Ishikawa (cell line): ENCODE data around the gene PROM1.
A peak's percentile ranks its signal among the peaks of the same experiment; 100 is the strongest.

Source experiments
- CEBPB ChIP-seq: IDR thresholded peaks from 2 replicates; pipeline ENCODE4 v1.6.1; 2012
- CREB1 ChIP-seq: IDR thresholded peaks from 2 replicates; pipeline ENCODE4 v1.6.1; 2012; ENCODE audit warnings: low read depth
- EGR1 ChIP-seq: IDR thresholded peaks from 2 replicates; pipeline ENCODE4 v1.6.1; 2012
- EP300 ChIP-seq: IDR thresholded peaks from 2 replicates; pipeline ENCODE4 v1.6.1; 2012; ENCODE audit warnings: borderline replicate concordance
- FOXM1 ChIP-seq: IDR thresholded peaks from 2 replicates; pipeline ENCODE4 v1.6.1; 2012; ENCODE audit warnings: low read depth, borderline replicate concordance
- NFIC ChIP-seq: IDR thresholded peaks from 2 replicates; pipeline ENCODE4 v1.6.1; 2012
- RAD21 ChIP-seq: IDR thresholded peaks from 2 replicates; pipeline ENCODE4 v1.6.1; 2012; ENCODE audit warnings: low read depth
- TAF1 ChIP-seq: IDR thresholded peaks from 2 replicates; pipeline ENCODE4 v1.6.1; 2012; ENCODE audit warnings: low read depth, mild to moderate bottlenecking
- TCF12 ChIP-seq: IDR thresholded peaks from 2 replicates; pipeline ENCODE4 v1.6.1; 2012; ENCODE audit warnings: low read depth
- TEAD4 ChIP-seq: IDR thresholded peaks from 2 replicates; pipeline ENCODE4 v1.6.1; 2012
- YY1 ChIP-seq: IDR thresholded peaks from 2 replicates; pipeline ENCODE4 v1.6.1; 2012; ENCODE audit warnings: low read depth
- ZBTB7A ChIP-seq: IDR thresholded peaks from 2 replicates; pipeline ENCODE4 v1.6.1; 2012; ENCODE audit warnings: low read depth
- TF ChIP-seq, protein P1 (sequence below): IDR thresholded peaks from 2 replicates; pipeline ENCODE4 v1.6.1; 2012
- TF ChIP-seq, protein P2 (sequence below): IDR thresholded peaks from 2 replicates; pipeline ENCODE4 v1.6.1; 2012
- TF ChIP-seq, protein P3 (sequence below): IDR thresholded peaks from 2 replicates; pipeline ENCODE4 v1.6.1; 2012; ENCODE audit warnings: low read depth, mild to moderate bottlenecking

PROM1 gene

DNA sequence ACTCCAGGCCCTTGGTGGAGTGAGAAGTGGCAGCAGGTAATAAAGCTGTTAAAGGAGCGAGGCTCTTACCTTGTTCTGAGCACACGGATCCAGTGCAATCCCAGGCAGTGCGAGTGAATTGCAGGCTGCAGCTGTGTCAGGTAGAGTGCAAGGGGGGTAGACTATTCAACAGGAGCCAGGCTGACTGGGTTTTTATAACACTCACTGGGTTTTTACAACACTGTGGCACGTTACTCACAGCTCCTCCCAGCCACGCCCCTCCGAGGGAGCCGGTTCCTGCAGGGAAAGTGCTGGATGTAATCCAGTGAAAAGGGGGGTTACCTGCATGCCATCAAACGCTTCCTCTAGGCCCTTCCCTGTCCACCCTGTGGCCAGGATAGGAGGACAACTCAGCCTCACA lies 145.6 kb downstream of the PROM1 start:
- TF ChIP-seq TCF12 (peak; percentile 90), TEAD4 (peak; percentile 44), RAD21 (peak; percentile 15; the same call in 1 of the 2 replicates), EP300 (peak; percentile 78; the same call in 1 of the 2 replicates), EGR1 (no peak), CEBPB (no peak), NFIC (peak; percentile 89)
- TF ChIP-seq, protein P1, sequence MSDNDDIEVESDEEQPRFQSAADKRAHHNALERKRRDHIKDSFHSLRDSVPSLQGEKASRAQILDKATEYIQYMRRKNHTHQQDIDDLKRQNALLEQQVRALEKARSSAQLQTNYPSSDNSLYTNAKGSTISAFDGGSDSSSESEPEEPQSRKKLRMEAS: peak; percentile 61
- TF ChIP-seq, protein P2, sequence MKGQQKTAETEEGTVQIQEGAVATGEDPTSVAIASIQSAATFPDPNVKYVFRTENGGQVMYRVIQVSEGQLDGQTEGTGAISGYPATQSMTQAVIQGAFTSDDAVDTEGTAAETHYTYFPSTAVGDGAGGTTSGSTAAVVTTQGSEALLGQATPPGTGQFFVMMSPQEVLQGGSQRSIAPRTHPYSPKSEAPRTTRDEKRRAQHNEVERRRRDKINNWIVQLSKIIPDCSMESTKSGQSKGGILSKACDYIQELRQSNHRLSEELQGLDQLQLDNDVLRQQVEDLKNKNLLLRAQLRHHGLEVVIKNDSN: no peak

DNA sequence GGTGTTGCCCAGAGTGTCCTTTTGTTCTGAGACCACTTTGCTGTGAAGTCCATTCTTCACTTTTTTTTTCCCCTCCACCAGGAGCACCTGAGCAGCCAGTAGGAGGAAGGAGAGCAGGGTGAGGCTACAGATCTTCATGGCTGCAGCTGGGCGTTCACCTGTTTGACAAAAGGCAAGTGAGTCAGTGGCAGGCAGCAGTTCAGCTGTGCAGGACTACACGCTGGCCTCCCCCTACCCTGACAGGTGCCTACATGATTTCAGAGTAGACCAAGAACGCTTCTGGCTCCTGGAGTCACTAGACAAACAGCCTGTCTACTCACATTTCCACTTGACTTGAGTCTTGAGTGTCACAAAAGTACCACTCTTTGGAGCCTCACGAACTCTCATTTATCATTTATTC lies 147.3 kb downstream of the PROM1 start:
- no peak for TF ChIP-seq TCF12

DNA sequence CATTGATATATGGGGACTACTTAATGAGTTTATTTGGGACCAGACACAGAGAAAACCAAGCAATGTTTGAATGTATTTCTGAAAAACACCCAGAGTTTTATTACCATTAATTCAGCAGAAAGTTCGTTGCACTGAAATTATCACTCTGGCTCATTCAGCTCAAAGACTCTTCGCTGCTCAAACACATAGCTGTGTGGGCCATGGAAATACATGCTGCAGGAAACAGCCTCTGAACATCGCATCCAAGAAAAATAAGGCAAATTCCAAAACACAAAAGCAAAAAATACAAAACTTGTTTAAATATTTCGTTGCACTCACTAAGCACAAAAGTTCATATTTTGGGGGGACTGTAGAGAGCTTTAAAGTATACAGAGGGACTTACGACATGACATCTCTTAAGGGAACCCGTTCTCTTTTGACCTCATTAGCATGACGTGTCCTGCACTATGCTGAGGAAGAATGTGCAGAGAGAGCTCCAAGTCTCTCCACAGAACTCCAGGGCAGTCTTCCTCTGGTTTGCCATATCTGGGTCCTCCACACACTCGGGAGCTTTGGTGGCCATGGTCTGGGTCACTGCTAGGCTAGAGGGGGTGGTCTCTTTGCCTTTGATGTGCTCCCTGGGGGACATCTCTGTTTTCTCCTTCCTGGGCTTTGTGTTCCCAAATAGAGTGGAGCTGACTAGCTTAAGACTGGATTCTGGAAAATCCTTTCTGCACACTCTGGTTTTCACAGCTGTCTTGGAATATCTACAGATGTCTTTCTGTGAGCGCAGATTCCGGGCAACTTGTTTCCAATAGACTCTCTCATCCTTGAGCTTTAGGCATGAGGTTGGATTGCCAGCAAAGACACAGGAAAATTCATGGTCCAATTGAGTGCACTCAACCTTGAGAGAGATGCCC lies 148.1 kb downstream of the PROM1 start:
- TF ChIP-seq, protein P3, sequence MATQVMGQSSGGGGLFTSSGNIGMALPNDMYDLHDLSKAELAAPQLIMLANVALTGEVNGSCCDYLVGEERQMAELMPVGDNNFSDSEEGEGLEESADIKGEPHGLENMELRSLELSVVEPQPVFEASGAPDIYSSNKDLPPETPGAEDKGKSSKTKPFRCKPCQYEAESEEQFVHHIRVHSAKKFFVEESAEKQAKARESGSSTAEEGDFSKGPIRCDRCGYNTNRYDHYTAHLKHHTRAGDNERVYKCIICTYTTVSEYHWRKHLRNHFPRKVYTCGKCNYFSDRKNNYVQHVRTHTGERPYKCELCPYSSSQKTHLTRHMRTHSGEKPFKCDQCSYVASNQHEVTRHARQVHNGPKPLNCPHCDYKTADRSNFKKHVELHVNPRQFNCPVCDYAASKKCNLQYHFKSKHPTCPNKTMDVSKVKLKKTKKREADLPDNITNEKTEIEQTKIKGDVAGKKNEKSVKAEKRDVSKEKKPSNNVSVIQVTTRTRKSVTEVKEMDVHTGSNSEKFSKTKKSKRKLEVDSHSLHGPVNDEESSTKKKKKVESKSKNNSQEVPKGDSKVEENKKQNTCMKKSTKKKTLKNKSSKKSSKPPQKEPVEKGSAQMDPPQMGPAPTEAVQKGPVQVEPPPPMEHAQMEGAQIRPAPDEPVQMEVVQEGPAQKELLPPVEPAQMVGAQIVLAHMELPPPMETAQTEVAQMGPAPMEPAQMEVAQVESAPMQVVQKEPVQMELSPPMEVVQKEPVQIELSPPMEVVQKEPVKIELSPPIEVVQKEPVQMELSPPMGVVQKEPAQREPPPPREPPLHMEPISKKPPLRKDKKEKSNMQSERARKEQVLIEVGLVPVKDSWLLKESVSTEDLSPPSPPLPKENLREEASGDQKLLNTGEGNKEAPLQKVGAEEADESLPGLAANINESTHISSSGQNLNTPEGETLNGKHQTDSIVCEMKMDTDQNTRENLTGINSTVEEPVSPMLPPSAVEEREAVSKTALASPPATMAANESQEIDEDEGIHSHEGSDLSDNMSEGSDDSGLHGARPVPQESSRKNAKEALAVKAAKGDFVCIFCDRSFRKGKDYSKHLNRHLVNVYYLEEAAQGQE: no peak
- TF ChIP-seq EP300 (no peak), CEBPB (no peak), EGR1 (no peak), YY1 (no peak), CREB1 (no peak), ZBTB7A (no peak), TAF1 (no peak), RAD21 (no peak), TCF12 (no peak), TEAD4 (no peak), FOXM1 (no peak)
- TF ChIP-seq, protein P2: no peak
- TF ChIP-seq, protein P1: no peak

DNA sequence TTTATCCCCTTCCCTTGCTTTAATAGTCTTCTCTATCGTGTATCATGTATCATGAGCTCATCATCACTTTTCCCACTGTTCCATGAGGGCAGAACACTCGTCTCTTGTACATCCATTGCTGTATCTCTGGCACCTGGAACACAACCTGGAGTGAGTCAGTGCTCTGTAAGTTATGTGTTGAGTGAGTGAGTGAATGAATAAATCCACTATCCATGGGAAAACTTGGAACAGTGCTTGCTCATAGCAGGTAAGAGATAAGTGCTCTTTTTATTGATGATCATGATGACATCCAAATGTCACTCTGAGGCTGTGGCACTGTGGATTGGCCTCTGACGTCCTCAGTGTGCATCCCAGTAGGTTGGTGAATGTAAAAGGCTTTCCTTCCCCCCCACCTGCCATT lies 149.6 kb downstream of the PROM1 start:
- TF ChIP-seq RAD21 (no peak), FOXM1 (no peak), NFIC (no peak), ZBTB7A (no peak), EGR1 (no peak), TEAD4 (no peak), CEBPB (no peak), TCF12 (no peak), TAF1 (no peak), YY1 (no peak), EP300 (no peak), CREB1 (no peak)
- TF ChIP-seq, protein P2: no peak
- TF ChIP-seq, protein P1: no peak
- TF ChIP-seq, protein P3: no peak

DNA sequence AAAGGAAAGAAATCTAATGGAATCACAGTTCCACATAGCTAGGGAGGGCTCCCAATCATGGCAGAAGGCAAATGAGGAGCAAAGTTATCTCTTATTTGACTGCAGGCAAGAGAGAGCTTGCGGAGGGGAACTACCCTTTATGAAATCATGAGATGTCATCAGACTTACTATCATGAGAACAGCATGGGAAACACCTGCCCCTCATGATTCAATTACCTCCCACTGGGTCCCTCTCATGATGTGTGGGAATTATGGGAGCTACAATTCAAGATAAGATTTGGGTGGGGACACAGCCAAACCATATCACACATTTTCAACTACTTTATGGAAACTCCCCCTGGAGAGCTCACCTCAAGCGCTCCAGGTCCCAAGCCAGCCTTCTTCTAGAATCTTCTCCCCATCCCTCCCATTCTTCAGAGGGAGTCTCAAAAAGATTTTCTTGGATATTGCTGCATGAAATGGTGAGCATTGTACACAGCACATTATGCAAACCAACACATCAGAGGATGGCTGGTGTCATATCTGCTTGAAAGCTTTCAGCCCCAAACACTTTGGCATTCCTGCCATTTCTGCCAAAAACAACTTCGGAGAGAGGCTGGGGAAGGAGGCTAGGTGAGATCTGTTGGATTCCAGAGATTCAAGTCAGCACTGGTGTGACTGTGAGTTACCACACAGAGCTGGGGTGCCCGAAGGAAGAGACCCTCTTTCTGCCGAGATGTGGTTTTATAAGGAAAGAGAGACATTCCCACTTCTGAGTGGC lies 152.2 kb downstream of the PROM1 start:
- TF ChIP-seq, protein P2: no peak
- TF ChIP-seq CEBPB (no peak), EGR1 (no peak)
